ENCODE measurements around the gene SHOC1. TPM values are rescaled to one million over a fixed set of nuclear protein-coding genes. Genes with fewer than 3 reads are reported as not detected.
A peak's percentile ranks its signal among the peaks of the same experiment; 100 is the strongest.

SHOC1 gene
- total RNA-seq, 1 donor from 2014 or later: not detected

- TF ChIP-seq EZH2 (IDR thresholded peaks at IDR 0.05; ENCODE audit: insufficient read depth, low read length): no peak
- TF ChIP-seq, protein P1, sequence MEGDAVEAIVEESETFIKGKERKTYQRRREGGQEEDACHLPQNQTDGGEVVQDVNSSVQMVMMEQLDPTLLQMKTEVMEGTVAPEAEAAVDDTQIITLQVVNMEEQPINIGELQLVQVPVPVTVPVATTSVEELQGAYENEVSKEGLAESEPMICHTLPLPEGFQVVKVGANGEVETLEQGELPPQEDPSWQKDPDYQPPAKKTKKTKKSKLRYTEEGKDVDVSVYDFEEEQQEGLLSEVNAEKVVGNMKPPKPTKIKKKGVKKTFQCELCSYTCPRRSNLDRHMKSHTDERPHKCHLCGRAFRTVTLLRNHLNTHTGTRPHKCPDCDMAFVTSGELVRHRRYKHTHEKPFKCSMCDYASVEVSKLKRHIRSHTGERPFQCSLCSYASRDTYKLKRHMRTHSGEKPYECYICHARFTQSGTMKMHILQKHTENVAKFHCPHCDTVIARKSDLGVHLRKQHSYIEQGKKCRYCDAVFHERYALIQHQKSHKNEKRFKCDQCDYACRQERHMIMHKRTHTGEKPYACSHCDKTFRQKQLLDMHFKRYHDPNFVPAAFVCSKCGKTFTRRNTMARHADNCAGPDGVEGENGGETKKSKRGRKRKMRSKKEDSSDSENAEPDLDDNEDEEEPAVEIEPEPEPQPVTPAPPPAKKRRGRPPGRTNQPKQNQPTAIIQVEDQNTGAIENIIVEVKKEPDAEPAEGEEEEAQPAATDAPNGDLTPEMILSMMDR (IDR thresholded peaks at IDR 0.05; ENCODE audit: insufficient read depth, low read depth, low read length): no peak
- no peak for DNase-seq (ENCODE audit: low read depth)
- Mint-ChIP-seq H3K27ac (ENCODE audit: unreplicated experiment) (no peak overlapping the region), H3K4me3 (ENCODE audit: unreplicated experiment) (no peak overlapping the region), H3K27me3 (ENCODE audit: low read depth, unreplicated experiment) (peaks cover 7% of the 10 kb centered on the region), H3K4me1 (ENCODE audit: low read depth, unreplicated experiment) (peaks cover 3% of the 10 kb centered on the region), H3K9me3 (ENCODE audit: unreplicated experiment) (peaks cover 2% of the 10 kb centered on the region), H3K36me3 (ENCODE audit: low read depth, unreplicated experiment) (no peaks in the 10 kb centered on the region)
- Histone ChIP-seq H2AFZ (ENCODE audit: low read depth, low read length) (no peak overlapping the region), H4K20me1 (ENCODE audit: insufficient read depth, low read length) (no peaks in the 10 kb centered on the region), H3K9ac (ENCODE audit: low read length) (no peak overlapping the region), H3K4me1 (ENCODE audit: insufficient read depth, low read length) (peaks cover 8% of the 10 kb centered on the region), H3K4me3 (ENCODE audit: insufficient read depth, low read depth, low read length) (no peak overlapping the region), H3K79me2 (ENCODE audit: insufficient read depth, low read length) (no peaks in the 10 kb centered on the region), H3K27me3 (ENCODE audit: insufficient read depth, low read length) (no peaks in the 10 kb centered on the region), H3K36me3 (ENCODE audit: insufficient read depth, low read length) (no peaks in the 10 kb centered on the region), H3K9me3 (ENCODE audit: insufficient read depth, low read depth, low read length) (no peaks in the 10 kb centered on the region), H3K4me2 (ENCODE audit: low read length) (no peak overlapping the region), H3K27ac (ENCODE audit: low read depth, low read length) (no peak overlapping the region)
- no peak for FAIRE-seq
These were observed 37.7 kb upstream of the SHOC1 start for GRCh38 chr9:111832449-111832848.

- Mint-ChIP-seq H3K4me3 (ENCODE audit: unreplicated experiment) (no peak overlapping the region), H3K27me3 (ENCODE audit: low read depth, unreplicated experiment) (peaks cover 7% of the 10 kb centered on the region), H3K9me3 (ENCODE audit: unreplicated experiment) (peaks cover 2% of the 10 kb centered on the region), H3K4me1 (ENCODE audit: low read depth, unreplicated experiment) (peaks cover 3% of the 10 kb centered on the region), H3K36me3 (ENCODE audit: low read depth, unreplicated experiment) (no peaks in the 10 kb centered on the region), H3K27ac (ENCODE audit: unreplicated experiment) (no peak overlapping the region)
- Histone ChIP-seq H3K9ac (ENCODE audit: low read length) (no peak overlapping the region), H3K36me3 (ENCODE audit: insufficient read depth, low read length) (no peaks in the 10 kb centered on the region), H3K27me3 (ENCODE audit: insufficient read depth, low read length) (no peaks in the 10 kb centered on the region), H3K79me2 (ENCODE audit: insufficient read depth, low read length) (no peaks in the 10 kb centered on the region), H4K20me1 (ENCODE audit: insufficient read depth, low read length) (no peaks in the 10 kb centered on the region), H3K9me3 (ENCODE audit: insufficient read depth, low read depth, low read length) (no peaks in the 10 kb centered on the region), H3K4me3 (ENCODE audit: insufficient read depth, low read depth, low read length) (no peak overlapping the region), H3K27ac (ENCODE audit: low read depth, low read length) (no peak overlapping the region), H3K4me1 (ENCODE audit: insufficient read depth, low read length) (peaks cover 8% of the 10 kb centered on the region), H3K4me2 (ENCODE audit: low read length) (no peak overlapping the region), H2AFZ (ENCODE audit: low read depth, low read length) (no peak overlapping the region)
- FAIRE-seq: no peak
- peak; percentile 30 for DNase-seq (ENCODE audit: low read depth)
- TF ChIP-seq EZH2 (IDR thresholded peaks at IDR 0.05; ENCODE audit: insufficient read depth, low read length): no peak
- TF ChIP-seq, protein P1 (IDR thresholded peaks at IDR 0.05; ENCODE audit: insufficient read depth, low read depth, low read length): no peak
These were observed 36.8 kb upstream of the SHOC1 start for GRCh38 chr9:111831371-111832108.

- FAIRE-seq: no peak
- Histone ChIP-seq H3K79me2 (ENCODE audit: insufficient read depth, low read length) (no peaks in the 10 kb centered on the region), H3K4me3 (ENCODE audit: insufficient read depth, low read depth, low read length) (no peak overlapping the region), H2AFZ (ENCODE audit: low read depth, low read length) (no peak overlapping the region), H3K27me3 (ENCODE audit: insufficient read depth, low read length) (no peaks in the 10 kb centered on the region), H4K20me1 (ENCODE audit: insufficient read depth, low read length) (no peaks in the 10 kb centered on the region), H3K4me1 (ENCODE audit: insufficient read depth, low read length) (peaks cover 8% of the 10 kb centered on the region), H3K36me3 (ENCODE audit: insufficient read depth, low read length) (no peaks in the 10 kb centered on the region), H3K9me3 (ENCODE audit: insufficient read depth, low read depth, low read length) (no peaks in the 10 kb centered on the region), H3K9ac (ENCODE audit: low read length) (no peak overlapping the region), H3K4me2 (ENCODE audit: low read length) (no peak overlapping the region), H3K27ac (ENCODE audit: low read depth, low read length) (no peak overlapping the region)
- H3K9me3 Mint-ChIP-seq (ENCODE audit: unreplicated experiment): peaks cover 2% of the 10 kb centered on the region
- H3K4me3 Mint-ChIP-seq (ENCODE audit: unreplicated experiment): no peak overlapping the region
- H3K36me3 Mint-ChIP-seq (ENCODE audit: low read depth, unreplicated experiment): no peaks in the 10 kb centered on the region
- H3K27ac Mint-ChIP-seq (ENCODE audit: unreplicated experiment): no peak overlapping the region
- H3K4me1 Mint-ChIP-seq (ENCODE audit: low read depth, unreplicated experiment): peaks cover 3% of the 10 kb centered on the region
- no peak for DNase-seq (ENCODE audit: low read depth)
- TF ChIP-seq, protein P1 (IDR thresholded peaks at IDR 0.05; ENCODE audit: insufficient read depth, low read depth, low read length): no peak
- TF ChIP-seq EZH2 (IDR thresholded peaks at IDR 0.05; ENCODE audit: insufficient read depth, low read length): no peak
- H3K27me3 Mint-ChIP-seq (ENCODE audit: low read depth, unreplicated experiment): peaks cover 7% of the 10 kb centered on the region
These were observed 33.5 kb upstream of the SHOC1 start for GRCh38 chr9:111828193-111828592.

Measured in astrocyte (in vitro differentiated cells and primary cell).